Liver (tissue), 3 donors: ENCODE results near the gene ARHGAP6.

Source experiments
- ATF3 ChIP-seq: IDR thresholded peaks from 2 replicates; pipeline ENCODE4 v1.6.1; 2016; ENCODE audit warnings: antibody characterized with exemption
- CTCF ChIP-seq: fragments of 150-350 bp; IDR thresholded peaks from 2 replicates; pipeline ENCODE4 v1.5.1; 2017; ENCODE audit warnings: improper control_type of control experiment, low read depth, low read length; ENCODE audit not compliant: missing input control
- FOXA1 ChIP-seq: IDR thresholded peaks from 2 replicates; pipeline ENCODE4 v1.6.1; 2016; ENCODE audit warnings: antibody characterized with exemption
- JUND ChIP-seq, 2 donors: IDR thresholded peaks; 2 replicates each; pipeline ENCODE4 v1.6.1; 2016; ENCODE audit warnings: antibody characterized with exemption in 2 of 2
- NR2F2 ChIP-seq: IDR thresholded peaks from 2 replicates; pipeline ENCODE4 v1.6.1; 2016; ENCODE audit warnings: antibody characterized with exemption
- RAD21 ChIP-seq, 2 donors: IDR thresholded peaks; 2 replicates each; pipeline ENCODE4 v1.6.1; 2016; ENCODE audit warnings: antibody characterized with exemption in 2 of 2, mild to moderate bottlenecking in 2 of 2
- RXRA ChIP-seq, 2 donors: IDR thresholded peaks; 2 replicates each; pipeline ENCODE4 v1.6.1; 2017 to 2018; ENCODE audit warnings: antibody characterized with exemption in 2 of 2, mild to moderate bottlenecking in 1 of 2
- SP1 ChIP-seq: IDR thresholded peaks from 2 replicates; pipeline ENCODE4 v1.6.1; 2018; ENCODE audit warnings: antibody characterized with exemption, mild to moderate bottlenecking
- TAF1 ChIP-seq: conservative IDR thresholded peaks from 2 replicates; pipeline ENCODE4 v1.6.1; 2016; ENCODE audit warnings: antibody characterized with exemption, mild to moderate bottlenecking
- YY1 ChIP-seq: IDR thresholded peaks from 2 replicates; pipeline ENCODE4 v1.6.1; 2016; ENCODE audit warnings: antibody characterized with exemption, mild to moderate bottlenecking
- TF ChIP-seq, protein P1 (sequence below): IDR thresholded peaks from 2 replicates; pipeline ENCODE4 v1.6.1; 2016; ENCODE audit warnings: antibody characterized with exemption, mild to moderate bottlenecking
- TF ChIP-seq, protein P2 (sequence below): IDR thresholded peaks from 2 replicates; pipeline ENCODE4 v1.6.1; 2016; ENCODE audit warnings: antibody characterized with exemption
- TF ChIP-seq, protein P3 (sequence below): IDR thresholded peaks from 2 replicates; pipeline ENCODE4 v1.6.1; 2016; ENCODE audit warnings: antibody characterized with exemption
- donor health status: healthy.
- donor health status: healthy.

- TF ChIP-seq CTCF (no peak), TAF1 (no peak), RAD21 (IDR thresholded peaks at IDR 0.05) (no peak), SP1 (no peak), YY1 (no peak), FOXA1 (no peak), RXRA (IDR thresholded peaks at IDR 0.05) (no peak), ATF3 (no peak), JUND (IDR thresholded peaks at IDR 0.05) (no peak), NR2F2 (no peak)
- TF ChIP-seq, protein P1, sequence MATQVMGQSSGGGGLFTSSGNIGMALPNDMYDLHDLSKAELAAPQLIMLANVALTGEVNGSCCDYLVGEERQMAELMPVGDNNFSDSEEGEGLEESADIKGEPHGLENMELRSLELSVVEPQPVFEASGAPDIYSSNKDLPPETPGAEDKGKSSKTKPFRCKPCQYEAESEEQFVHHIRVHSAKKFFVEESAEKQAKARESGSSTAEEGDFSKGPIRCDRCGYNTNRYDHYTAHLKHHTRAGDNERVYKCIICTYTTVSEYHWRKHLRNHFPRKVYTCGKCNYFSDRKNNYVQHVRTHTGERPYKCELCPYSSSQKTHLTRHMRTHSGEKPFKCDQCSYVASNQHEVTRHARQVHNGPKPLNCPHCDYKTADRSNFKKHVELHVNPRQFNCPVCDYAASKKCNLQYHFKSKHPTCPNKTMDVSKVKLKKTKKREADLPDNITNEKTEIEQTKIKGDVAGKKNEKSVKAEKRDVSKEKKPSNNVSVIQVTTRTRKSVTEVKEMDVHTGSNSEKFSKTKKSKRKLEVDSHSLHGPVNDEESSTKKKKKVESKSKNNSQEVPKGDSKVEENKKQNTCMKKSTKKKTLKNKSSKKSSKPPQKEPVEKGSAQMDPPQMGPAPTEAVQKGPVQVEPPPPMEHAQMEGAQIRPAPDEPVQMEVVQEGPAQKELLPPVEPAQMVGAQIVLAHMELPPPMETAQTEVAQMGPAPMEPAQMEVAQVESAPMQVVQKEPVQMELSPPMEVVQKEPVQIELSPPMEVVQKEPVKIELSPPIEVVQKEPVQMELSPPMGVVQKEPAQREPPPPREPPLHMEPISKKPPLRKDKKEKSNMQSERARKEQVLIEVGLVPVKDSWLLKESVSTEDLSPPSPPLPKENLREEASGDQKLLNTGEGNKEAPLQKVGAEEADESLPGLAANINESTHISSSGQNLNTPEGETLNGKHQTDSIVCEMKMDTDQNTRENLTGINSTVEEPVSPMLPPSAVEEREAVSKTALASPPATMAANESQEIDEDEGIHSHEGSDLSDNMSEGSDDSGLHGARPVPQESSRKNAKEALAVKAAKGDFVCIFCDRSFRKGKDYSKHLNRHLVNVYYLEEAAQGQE, result no peak
- TF ChIP-seq, protein P2, sequence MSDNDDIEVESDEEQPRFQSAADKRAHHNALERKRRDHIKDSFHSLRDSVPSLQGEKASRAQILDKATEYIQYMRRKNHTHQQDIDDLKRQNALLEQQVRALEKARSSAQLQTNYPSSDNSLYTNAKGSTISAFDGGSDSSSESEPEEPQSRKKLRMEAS, result no peak
- TF ChIP-seq, protein P3, sequence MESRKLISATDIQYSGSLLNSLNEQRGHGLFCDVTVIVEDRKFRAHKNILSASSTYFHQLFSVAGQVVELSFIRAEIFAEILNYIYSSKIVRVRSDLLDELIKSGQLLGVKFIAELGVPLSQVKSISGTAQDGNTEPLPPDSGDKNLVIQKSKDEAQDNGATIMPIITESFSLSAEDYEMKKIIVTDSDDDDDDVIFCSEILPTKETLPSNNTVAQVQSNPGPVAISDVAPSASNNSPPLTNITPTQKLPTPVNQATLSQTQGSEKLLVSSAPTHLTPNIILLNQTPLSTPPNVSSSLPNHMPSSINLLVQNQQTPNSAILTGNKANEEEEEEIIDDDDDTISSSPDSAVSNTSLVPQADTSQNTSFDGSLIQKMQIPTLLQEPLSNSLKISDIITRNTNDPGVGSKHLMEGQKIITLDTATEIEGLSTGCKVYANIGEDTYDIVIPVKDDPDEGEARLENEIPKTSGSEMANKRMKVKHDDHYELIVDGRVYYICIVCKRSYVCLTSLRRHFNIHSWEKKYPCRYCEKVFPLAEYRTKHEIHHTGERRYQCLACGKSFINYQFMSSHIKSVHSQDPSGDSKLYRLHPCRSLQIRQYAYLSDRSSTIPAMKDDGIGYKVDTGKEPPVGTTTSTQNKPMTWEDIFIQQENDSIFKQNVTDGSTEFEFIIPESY, result no peak
Observed at GRCh38 chrX:11543249-11543648, 122.5 kb downstream of the ARHGAP6 start.
